GM18519 (cell line): ENCODE measurements around the gene ASIC1.

Source experiments
- ATAC-seq: cut with Tn5 transposase; IDR thresholded peaks from one replicate; pipeline ENCODE4 v1.9.1; 2021; ENCODE audit warnings: mild to moderate bottlenecking, moderate library complexity; ENCODE audit not compliant: unreplicated experiment, low FRiP score

ASIC1 gene

GRCh38 chr12:50039151-50039835, 18.1 kb upstream of the ASIC1 start:
- ATAC-seq: no peak

- no peak for ATAC-seq
Measured at GRCh38 chr12:50040657-50041056, 16.7 kb upstream of the ASIC1 start.

- no peak for ATAC-seq
Measured at GRCh38 chr12:50041062-50041860, 16.1 kb upstream of the ASIC1 start.

GRCh38 chr12:50041962-50042361, 15.4 kb upstream of the ASIC1 start:
- no peak for ATAC-seq

GRCh38 chr12:50042693-50043092, 14.7 kb upstream of the ASIC1 start:
- no peak for ATAC-seq

GRCh38 chr12:50043308-50043707, 14.1 kb upstream of the ASIC1 start:
- no peak for ATAC-seq

GRCh38 chr12:50043854-50044253, 13.5 kb upstream of the ASIC1 start:
- no peak for ATAC-seq

GRCh38 chr12:50047693-50048250, 9.6 kb upstream of the ASIC1 start:
- ATAC-seq: no peak

- ATAC-seq: no peak
Measured at GRCh38 chr12:50049254-50050118, 7.9 kb upstream of the ASIC1 start.

GRCh38 chr12:50050119-50050385, 7.3 kb upstream of the ASIC1 start:
- no peak for ATAC-seq

- ATAC-seq: no peak
Measured at GRCh38 chr12:50050410-50051098, 6.8 kb upstream of the ASIC1 start.

GRCh38 chr12:50051101-50051806, 6.1 kb upstream of the ASIC1 start:
- no peak for ATAC-seq

- no peak for ATAC-seq
Measured at GRCh38 chr12:50052544-50052943, 4.9 kb upstream of the ASIC1 start.

- no peak for ATAC-seq
Measured at GRCh38 chr12:50052964-50053363, 4.4 kb upstream of the ASIC1 start.

GRCh38 chr12:50053583-50053982, 3.8 kb upstream of the ASIC1 start:
- no peak for ATAC-seq

GRCh38 chr12:50055831-50056638, 1.4 kb upstream of the ASIC1 start:
- no peak for ATAC-seq

- ATAC-seq: no peak
Measured at GRCh38 chr12:50056639-50056976, 788 bp upstream of the ASIC1 start.

GRCh38 chr12:50057896-50058670, 687 bp downstream of the ASIC1 start:
- ATAC-seq: no peak
